GM21367 (cell line): ENCODE measurements around the gene CERS6.

ENCODE experiments used
- ATAC-seq: cut with Tn5 transposase; IDR thresholded peaks from one replicate; pipeline ENCODE4 v1.9.1; 2021; ENCODE audit not compliant: unreplicated experiment

CERS6 gene

GRCh38 chr2:168441214-168441872 lies 14.7 kb upstream of the CERS6 start:
- no peak for ATAC-seq

- no peak for ATAC-seq
Observed at GRCh38 chr2:168443818-168444217, 12.3 kb upstream of the CERS6 start.

GRCh38 chr2:168445960-168446359 lies 10.1 kb upstream of the CERS6 start:
- no peak for ATAC-seq

GRCh38 chr2:168448980-168449379 lies 7.1 kb upstream of the CERS6 start:
- ATAC-seq: no peak

- no peak for ATAC-seq
Observed at GRCh38 chr2:168449419-168449818, 6.7 kb upstream of the CERS6 start.

- ATAC-seq: no peak
Observed at GRCh38 chr2:168450171-168450570, 5.9 kb upstream of the CERS6 start.

GRCh38 chr2:168450732-168451131 lies 5.3 kb upstream of the CERS6 start:
- ATAC-seq: no peak

GRCh38 chr2:168452781-168453180 lies 3.3 kb upstream of the CERS6 start:
- no peak for ATAC-seq

- no peak for ATAC-seq
Observed at GRCh38 chr2:168453404-168453803, 2.7 kb upstream of the CERS6 start.

GRCh38 chr2:168454737-168455644 lies 1.1 kb upstream of the CERS6 start:
- ATAC-seq: no peak

GRCh38 chr2:168456521-168457189 lies 583 bp downstream of the CERS6 start:
- ATAC-seq: peak; percentile 12

GRCh38 chr2:168457190-168457895 lies 1.3 kb downstream of the CERS6 start:
- ATAC-seq: no peak

- ATAC-seq: no peak
Observed at GRCh38 chr2:168458139-168458538, 2.1 kb downstream of the CERS6 start.

- no peak for ATAC-seq
Observed at GRCh38 chr2:168459256-168459655, 3.2 kb downstream of the CERS6 start.

GRCh38 chr2:168460571-168460970 lies 4.5 kb downstream of the CERS6 start:
- ATAC-seq: no peak

- no peak for ATAC-seq
Observed at GRCh38 chr2:168461178-168461941, 5.3 kb downstream of the CERS6 start.

- no peak for ATAC-seq
Observed at GRCh38 chr2:168461942-168462331, 5.9 kb downstream of the CERS6 start.

GRCh38 chr2:168462543-168463045 lies 6.5 kb downstream of the CERS6 start:
- ATAC-seq: no peak

GRCh38 chr2:168465594-168465993 lies 9.5 kb downstream of the CERS6 start:
- no peak for ATAC-seq

GRCh38 chr2:168466190-168466737 lies 10.2 kb downstream of the CERS6 start:
- ATAC-seq: no peak
